ENCODE data around the gene TNRC6A. TPM values are rescaled to one million over a fixed set of nuclear protein-coding genes. Genes with fewer than 3 reads are reported as not detected.
A peak's percentile ranks its signal among the peaks of the same experiment; 100 is the strongest.

The TNRC6A gene
- total RNA-seq, 1 donor from 2014 or later, result 68.5 TPM

DNA sequence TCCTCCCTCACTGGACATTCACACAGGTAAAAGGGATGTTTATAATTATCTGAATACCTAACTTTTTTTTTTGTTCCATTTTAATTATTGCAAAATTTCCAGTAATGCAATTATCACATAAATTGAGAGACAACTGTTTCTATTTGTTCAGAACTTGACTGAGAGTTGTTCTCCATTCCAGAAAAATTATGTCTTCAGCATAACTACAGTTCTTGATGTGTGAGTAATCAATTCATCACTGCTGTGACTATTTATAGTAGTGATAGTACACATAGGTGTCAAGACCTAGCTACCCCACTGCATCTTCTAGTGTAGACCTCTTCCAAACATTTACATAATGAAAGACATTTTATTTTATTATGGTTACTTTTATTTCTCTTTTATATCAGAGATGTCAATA lies 5.8 kb upstream of the TNRC6A start:
- CTCF ChIA-PET, result no interaction called here
- Mint-ChIP-seq H3K27me3 (peaks cover 6% of the 10 kb centered on the region), H3K4me1 (peaks cover 3% of the 10 kb centered on the region), H3K27ac (no peak overlapping the region), H3K4me3 (no peak overlapping the region), H3K36me3 (ENCODE audit: low read depth) (no peaks in the 10 kb centered on the region), H3K9me3 (no peaks in the 10 kb centered on the region)
- POLR2A ChIA-PET, result no interaction called here
- intact Hi-C loops (cut with micrococcal nuclease), result no loop called here
- DNase-seq (no peak), ATAC-seq (ENCODE audit: low read depth) (no peak)
- TF ChIP-seq, protein P1, sequence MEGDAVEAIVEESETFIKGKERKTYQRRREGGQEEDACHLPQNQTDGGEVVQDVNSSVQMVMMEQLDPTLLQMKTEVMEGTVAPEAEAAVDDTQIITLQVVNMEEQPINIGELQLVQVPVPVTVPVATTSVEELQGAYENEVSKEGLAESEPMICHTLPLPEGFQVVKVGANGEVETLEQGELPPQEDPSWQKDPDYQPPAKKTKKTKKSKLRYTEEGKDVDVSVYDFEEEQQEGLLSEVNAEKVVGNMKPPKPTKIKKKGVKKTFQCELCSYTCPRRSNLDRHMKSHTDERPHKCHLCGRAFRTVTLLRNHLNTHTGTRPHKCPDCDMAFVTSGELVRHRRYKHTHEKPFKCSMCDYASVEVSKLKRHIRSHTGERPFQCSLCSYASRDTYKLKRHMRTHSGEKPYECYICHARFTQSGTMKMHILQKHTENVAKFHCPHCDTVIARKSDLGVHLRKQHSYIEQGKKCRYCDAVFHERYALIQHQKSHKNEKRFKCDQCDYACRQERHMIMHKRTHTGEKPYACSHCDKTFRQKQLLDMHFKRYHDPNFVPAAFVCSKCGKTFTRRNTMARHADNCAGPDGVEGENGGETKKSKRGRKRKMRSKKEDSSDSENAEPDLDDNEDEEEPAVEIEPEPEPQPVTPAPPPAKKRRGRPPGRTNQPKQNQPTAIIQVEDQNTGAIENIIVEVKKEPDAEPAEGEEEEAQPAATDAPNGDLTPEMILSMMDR (IDR thresholded peaks at IDR 0.05), result no peak

GRCh38 chr16:24728011-24728410 lies 1.4 kb upstream of the TNRC6A start:
- ChIA-PET CTCF (no interaction called here), POLR2A (no interaction called here)
- Mint-ChIP-seq H3K4me3 (no peak overlapping the region), H3K27ac (no peak overlapping the region), H3K27me3 (peaks cover under 1% of the 10 kb centered on the region), H3K4me1 (peaks cover 27% of the 10 kb centered on the region), H3K9me3 (no peaks in the 10 kb centered on the region), H3K36me3 (ENCODE audit: low read depth) (peaks cover 20% of the 10 kb centered on the region)
- intact Hi-C loops (cut with micrococcal nuclease), result loop anchor here (2.0 kb wide), 2 partner anchors 65 to 1579 kb away; partner anchors contain the start of gene USP31
- DNase-seq (no peak), ATAC-seq (ENCODE audit: low read depth) (no peak)
- TF ChIP-seq, protein P1 (IDR thresholded peaks at IDR 0.05), result no peak

GRCh38 chr16:24728891-24729242 lies 584 bp upstream of the TNRC6A start:
- CTCF ChIA-PET, result interaction anchor here (0.7 kb wide), 1 partner anchor 75 kb away, joined by 4 read pairs; no protein-coding TSS in a partner anchor
- no peak for ATAC-seq (ENCODE audit: low read depth)
- no peak for DNase-seq
- Mint-ChIP-seq H3K27me3 (no peaks in the 10 kb centered on the region), H3K4me1 (peaks cover 33% of the 10 kb centered on the region), H3K4me3 (peak overlapping the region; percentile 93), H3K36me3 (ENCODE audit: low read depth) (peaks cover 29% of the 10 kb centered on the region), H3K27ac (peak overlapping the region; percentile 95), H3K9me3 (no peaks in the 10 kb centered on the region)
- POLR2A ChIA-PET, result interaction anchor here (0.7 kb wide), 2 partner anchors 187 to 220 kb away, joined by 4 to 5 read pairs; no protein-coding TSS in a partner anchor
- TF ChIP-seq, protein P1 (IDR thresholded peaks at IDR 0.05), result no peak
- intact Hi-C loops (cut with micrococcal nuclease), result loop anchor here (1.0 to 2.0 kb wide), 5 partner anchors 66 to 1580 kb away; partner anchors contain the start of genes DCTN5, PALB2, RBBP6 and USP31

GRCh38 chr16:24729951-24730815 lies 732 bp downstream of the TNRC6A start:
- ATAC-seq (ENCODE audit: low read depth), result peak; percentile 35
- H3K9me3 Mint-ChIP-seq, result no peaks in the 10 kb centered on the region
- POLR2A ChIA-PET, result interaction anchor here (0.6 to 1.1 kb wide), 5 partner anchors 118 to 535 kb away, joined by 3 to 8 read pairs (median 4); partner anchors contain the start of gene RBBP6

More at GRCh38 chr16:24729951-24730815, 732 bp downstream of the TNRC6A start:
- peak overlapping the region; percentile 97 for H3K27ac Mint-ChIP-seq
- H3K27me3 Mint-ChIP-seq, result no peaks in the 10 kb centered on the region
- TF ChIP-seq, protein P1 (IDR thresholded peaks at IDR 0.05), result no peak
- peaks cover 39% of the 10 kb centered on the region for H3K36me3 Mint-ChIP-seq (ENCODE audit: low read depth)
- no peak for DNase-seq
- intact Hi-C loops (cut with micrococcal nuclease), result loop anchor here (1.0 to 2.0 kb wide), 5 partner anchors 67 to 1581 kb away; partner anchors contain the start of genes DCTN5, PALB2, RBBP6 and USP31
- H3K4me1 Mint-ChIP-seq, result peaks cover 44% of the 10 kb centered on the region
- CTCF ChIA-PET, result interaction anchor here (1.0 kb wide), 1 partner anchor 150 kb away, joined by 3 read pairs; no protein-coding TSS in a partner anchor
- H3K4me3 Mint-ChIP-seq, result peak overlapping the region; percentile 99
